ENCODE results near the gene GLIPR1.

The GLIPR1 gene

GRCh38 chr12:75489187-75489586 lies 8.6 kb downstream of the GLIPR1 start:
- Histone ChIP-seq H3K27me3 (ENCODE audit: insufficient read depth, low read length) (no peaks in the 10 kb centered on the region), H3F3A (ENCODE audit: insufficient read depth, low read length) (no peaks in the 10 kb centered on the region), H2AFZ (ENCODE audit: low read length) (no peak overlapping the region), H4K20me1 (ENCODE audit: insufficient read depth, low read length) (no peaks in the 10 kb centered on the region), H3K4me1 (ENCODE audit: insufficient read depth, low read length, severe bottlenecking) (peaks cover 18% of the 10 kb centered on the region), H3K9ac (ENCODE audit: low read length) (no peak overlapping the region), H3K4me3 (ENCODE audit: low read depth, low read length, poor library complexity, severe bottlenecking) (no peak overlapping the region), H3K4me2 (ENCODE audit: low read length) (no peak overlapping the region), H3K79me2 (ENCODE audit: insufficient read depth, low read length) (peaks cover 18% of the 10 kb centered on the region), H3K9me3 (ENCODE audit: low read length) (no peaks in the 10 kb centered on the region), H3K36me3 (ENCODE audit: insufficient read depth, low read length) (peaks cover 84% of the 10 kb centered on the region), H3K27ac (ENCODE audit: low read depth, low read length, poor library complexity, severe bottlenecking) (no peak overlapping the region), H3K9me2 (ENCODE audit: low read depth, low read length) (no peaks in the 10 kb centered on the region)
- TF ChIP-seq, protein P1, sequence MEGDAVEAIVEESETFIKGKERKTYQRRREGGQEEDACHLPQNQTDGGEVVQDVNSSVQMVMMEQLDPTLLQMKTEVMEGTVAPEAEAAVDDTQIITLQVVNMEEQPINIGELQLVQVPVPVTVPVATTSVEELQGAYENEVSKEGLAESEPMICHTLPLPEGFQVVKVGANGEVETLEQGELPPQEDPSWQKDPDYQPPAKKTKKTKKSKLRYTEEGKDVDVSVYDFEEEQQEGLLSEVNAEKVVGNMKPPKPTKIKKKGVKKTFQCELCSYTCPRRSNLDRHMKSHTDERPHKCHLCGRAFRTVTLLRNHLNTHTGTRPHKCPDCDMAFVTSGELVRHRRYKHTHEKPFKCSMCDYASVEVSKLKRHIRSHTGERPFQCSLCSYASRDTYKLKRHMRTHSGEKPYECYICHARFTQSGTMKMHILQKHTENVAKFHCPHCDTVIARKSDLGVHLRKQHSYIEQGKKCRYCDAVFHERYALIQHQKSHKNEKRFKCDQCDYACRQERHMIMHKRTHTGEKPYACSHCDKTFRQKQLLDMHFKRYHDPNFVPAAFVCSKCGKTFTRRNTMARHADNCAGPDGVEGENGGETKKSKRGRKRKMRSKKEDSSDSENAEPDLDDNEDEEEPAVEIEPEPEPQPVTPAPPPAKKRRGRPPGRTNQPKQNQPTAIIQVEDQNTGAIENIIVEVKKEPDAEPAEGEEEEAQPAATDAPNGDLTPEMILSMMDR (IDR thresholded peaks at IDR 0.05; ENCODE audit: low read length) = no peak
- no peak for TF ChIP-seq EZH2 (IDR thresholded peaks at IDR 0.05; ENCODE audit: borderline replicate concordance, low read length)

- no peaks in the 10 kb centered on the region for H3K27me3 ChIP-seq (ENCODE audit: insufficient read depth, low read length)
- H3K36me3 ChIP-seq (ENCODE audit: insufficient read depth, low read length) = peaks cover 87% of the 10 kb centered on the region
- H3K4me2 ChIP-seq (ENCODE audit: low read length) = no peak overlapping the region
- no peak overlapping the region for H3K9ac ChIP-seq (ENCODE audit: low read length)
- no peaks in the 10 kb centered on the region for H4K20me1 ChIP-seq (ENCODE audit: insufficient read depth, low read length)
- H3K79me2 ChIP-seq (ENCODE audit: insufficient read depth, low read length) = peaks cover 18% of the 10 kb centered on the region
- no peak overlapping the region for H3K4me3 ChIP-seq (ENCODE audit: low read depth, low read length, poor library complexity, severe bottlenecking)
- no peak overlapping the region for H2AFZ ChIP-seq (ENCODE audit: low read length)
- peaks cover 13% of the 10 kb centered on the region for H3K4me1 ChIP-seq (ENCODE audit: insufficient read depth, low read length, severe bottlenecking)
- H3K9me3 ChIP-seq (ENCODE audit: low read length) = no peaks in the 10 kb centered on the region
- TF ChIP-seq, protein P1 (IDR thresholded peaks at IDR 0.05; ENCODE audit: low read length) = no peak
- H3F3A ChIP-seq (ENCODE audit: insufficient read depth, low read length) = no peaks in the 10 kb centered on the region
- H3K27ac ChIP-seq (ENCODE audit: low read depth, low read length, poor library complexity, severe bottlenecking) = no peak overlapping the region
- no peaks in the 10 kb centered on the region for H3K9me2 ChIP-seq (ENCODE audit: low read depth, low read length)
Observed at GRCh38 chr12:75489613-75490210, 9.2 kb downstream of the GLIPR1 start.

DNA sequence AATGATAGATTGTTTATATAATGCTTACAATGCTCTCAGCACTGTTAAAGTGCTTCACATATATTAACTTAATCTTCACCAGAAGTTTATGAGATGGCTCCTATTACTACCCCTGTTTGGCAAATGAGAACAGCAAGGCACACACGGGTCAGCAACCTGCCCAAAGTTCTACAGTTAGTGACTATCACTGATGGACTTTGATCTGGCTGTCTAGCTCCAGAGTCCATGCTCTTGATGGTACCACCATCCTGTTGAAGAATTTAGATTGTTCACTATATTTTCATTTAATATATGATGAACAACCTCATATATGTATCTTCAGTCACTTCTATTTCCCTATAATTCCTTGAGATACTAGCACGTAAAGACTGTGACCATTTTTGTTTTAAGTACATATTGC lies 10.6 kb downstream of the GLIPR1 start:
- Histone ChIP-seq H3K4me3 (ENCODE audit: low read depth, low read length, poor library complexity, severe bottlenecking) (no peak overlapping the region), H3K27me3 (ENCODE audit: insufficient read depth, low read length) (no peaks in the 10 kb centered on the region), H3K9me3 (ENCODE audit: low read length) (no peaks in the 10 kb centered on the region), H2AFZ (ENCODE audit: low read length) (no peak overlapping the region), H3K36me3 (ENCODE audit: insufficient read depth, low read length) (peaks cover 90% of the 10 kb centered on the region), H3K4me2 (ENCODE audit: low read length) (no peak overlapping the region), H3K4me1 (ENCODE audit: insufficient read depth, low read length, severe bottlenecking) (peaks cover 3% of the 10 kb centered on the region), H4K20me1 (ENCODE audit: insufficient read depth, low read length) (no peaks in the 10 kb centered on the region), H3K27ac (ENCODE audit: low read depth, low read length, poor library complexity, severe bottlenecking) (no peak overlapping the region), H3K9me2 (ENCODE audit: low read depth, low read length) (no peaks in the 10 kb centered on the region), H3F3A (ENCODE audit: insufficient read depth, low read length) (no peaks in the 10 kb centered on the region), H3K9ac (ENCODE audit: low read length) (no peak overlapping the region), H3K79me2 (ENCODE audit: insufficient read depth, low read length) (peaks cover 11% of the 10 kb centered on the region)
- TF ChIP-seq, protein P1 (IDR thresholded peaks at IDR 0.05; ENCODE audit: low read length) = no peak
- no peak for TF ChIP-seq EZH2 (IDR thresholded peaks at IDR 0.05; ENCODE audit: borderline replicate concordance, low read length)
